ENCODE measurements around the gene CETP.

The CETP gene

GRCh38 chr16:56956076-56956475 is 5.7 kb upstream of the CETP start:
- no peak for DNase-seq
- Histone ChIP-seq H3K27me3 (no peaks in the 10 kb centered on the region), H3K4me3 (no peak overlapping the region), H3K9me3 (no peaks in the 10 kb centered on the region), H3K27ac (no peak overlapping the region), H3K36me3 (no peaks in the 10 kb centered on the region), H3K4me1 (peaks cover 0 to 5% (median 0%) of the 10 kb centered on the region in 4 donors)
- no peak for TF ChIP-seq CTCF (IDR thresholded peaks at IDR 0.05)
- intact Hi-C loops (cut with DNase I; ENCODE audit: low total_unique reads), result no loop called here

- Histone ChIP-seq H3K27ac (no peak overlapping the region), H3K4me1 (peaks cover 0 to 12% (median 3%) of the 10 kb centered on the region in 4 donors), H3K9me3 (no peaks in the 10 kb centered on the region), H3K27me3 (no peaks in the 10 kb centered on the region), H3K36me3 (no peaks in the 10 kb centered on the region), H3K4me3 (no peak overlapping the region)
- DNase-seq, result peak in 1 of 2 donors; percentile 7
- TF ChIP-seq CTCF (IDR thresholded peaks at IDR 0.05), result no peak
- intact Hi-C loops (cut with DNase I; ENCODE audit: low total_unique reads), result no loop called here
Measured at GRCh38 chr16:56956756-56957155, 5.0 kb upstream of the CETP start.

- DNase-seq, result peak in 1 of 2 donors; percentile 59
- intact Hi-C loops (cut with DNase I; ENCODE audit: low total_unique reads), result no loop called here
- Histone ChIP-seq H3K36me3 (no peaks in the 10 kb centered on the region), H3K27ac (no peak overlapping the region), H3K27me3 (no peaks in the 10 kb centered on the region), H3K9me3 (no peaks in the 10 kb centered on the region), H3K4me3 (no peak overlapping the region), H3K4me1 (peaks cover 0 to 21% (median 10%) of the 10 kb centered on the region in 4 donors)
- TF ChIP-seq CTCF (IDR thresholded peaks at IDR 0.05), result no peak
Measured at GRCh38 chr16:56960681-56961281, 969 bp upstream of the CETP start.

DNA sequence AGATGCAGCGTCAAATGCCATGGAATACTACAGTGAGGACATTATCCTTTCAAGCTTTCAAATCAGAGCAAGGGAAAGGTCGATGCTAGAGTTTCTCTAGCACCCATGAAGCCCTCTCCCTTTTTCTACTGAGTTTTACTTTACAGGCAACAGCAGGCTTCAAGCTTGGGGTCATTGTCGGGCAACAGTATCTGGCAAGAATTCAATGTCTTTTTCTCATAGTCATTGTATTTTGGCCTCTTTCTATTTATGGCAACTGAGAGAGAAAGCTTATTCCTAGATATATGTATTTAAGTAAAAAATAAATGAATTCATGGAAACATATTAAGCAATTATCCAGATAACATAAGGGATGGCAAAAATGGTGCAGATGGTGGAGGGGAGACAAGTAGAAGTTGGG is 364 bp upstream of the CETP start:
- DNase-seq, result peak in 1 of 2 donors; percentile 1

DNA sequence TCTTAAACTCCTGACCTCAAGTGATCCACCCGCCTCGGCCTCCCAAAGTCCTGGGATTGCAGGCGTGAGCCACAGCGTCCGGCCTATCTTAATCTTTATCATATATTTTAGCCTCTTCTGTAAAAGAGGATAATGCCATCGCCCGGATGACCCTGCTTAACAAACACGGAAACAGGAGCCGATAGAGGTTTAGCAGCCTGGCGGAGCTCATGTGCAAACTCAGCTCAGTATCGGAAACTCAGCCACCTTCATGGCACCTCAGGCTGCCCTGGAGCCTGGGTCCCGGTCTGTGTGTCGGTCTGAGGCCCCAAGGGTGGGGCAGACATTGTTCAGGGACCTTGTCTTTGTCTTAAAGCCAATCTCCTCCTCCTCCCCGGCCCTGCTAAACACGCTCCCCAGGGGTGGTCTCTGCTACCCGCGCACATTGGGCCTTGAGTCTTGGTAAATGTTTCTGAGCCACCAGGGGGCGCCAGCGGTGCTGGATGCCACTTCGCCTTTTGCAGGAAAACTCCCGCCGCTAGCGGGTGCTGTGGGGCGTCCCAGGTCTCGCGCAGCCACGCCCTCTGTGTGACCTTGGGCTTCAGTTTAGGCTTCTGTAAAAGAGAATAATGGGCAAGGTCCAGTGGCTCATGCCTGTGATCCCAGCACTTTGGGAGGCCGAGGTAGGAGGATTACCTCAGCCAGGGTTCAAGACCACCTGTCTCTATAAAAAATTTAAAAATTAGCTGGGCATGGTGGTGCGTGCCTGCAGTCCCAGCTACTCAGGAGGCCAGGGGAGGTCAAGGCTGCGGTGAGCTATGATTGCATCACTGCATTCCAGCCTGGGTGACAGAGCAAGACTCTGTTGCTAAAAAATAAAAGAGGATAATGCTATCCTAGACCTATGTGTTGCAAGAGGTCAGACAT is 2.7 kb downstream of the CETP start:
- Histone ChIP-seq H3K36me3 (no peaks in the 10 kb centered on the region), H3K27ac (no peak overlapping the region), H3K9me3 (no peaks in the 10 kb centered on the region), H3K4me3 (no peak overlapping the region), H3K4me1 (peaks cover 0 to 21% (median 12%) of the 10 kb centered on the region in 4 donors), H3K27me3 (no peaks in the 10 kb centered on the region)
- DNase-seq, result peak; percentile 81 to 90
- intact Hi-C loops (cut with DNase I; ENCODE audit: low total_unique reads), result no loop called here
- TF ChIP-seq CTCF (IDR thresholded peaks at IDR 0.05), result peak; percentile 72 to 82

More for the DNA sequence above, 364 bp upstream of the CETP start:
- Histone ChIP-seq H3K9me3 (no peaks in the 10 kb centered on the region), H3K36me3 (no peaks in the 10 kb centered on the region), H3K27me3 (no peaks in the 10 kb centered on the region), H3K27ac (no peak overlapping the region), H3K4me1 (peaks cover 0 to 21% (median 12%) of the 10 kb centered on the region in 4 donors), H3K4me3 (no peak overlapping the region)
- intact Hi-C loops (cut with DNase I; ENCODE audit: low total_unique reads), result no loop called here
- TF ChIP-seq CTCF (IDR thresholded peaks at IDR 0.05), result no peak
